Measurements from ENCODE around the gene ATG5. TPM values are rescaled to one million over a fixed set of nuclear protein-coding genes. Genes with fewer than 3 reads are reported as not detected.

The ATG5 gene
- polyA plus RNA-seq, 3 donors = 15.0 to 31.4 (median 29.9) TPM

DNA sequence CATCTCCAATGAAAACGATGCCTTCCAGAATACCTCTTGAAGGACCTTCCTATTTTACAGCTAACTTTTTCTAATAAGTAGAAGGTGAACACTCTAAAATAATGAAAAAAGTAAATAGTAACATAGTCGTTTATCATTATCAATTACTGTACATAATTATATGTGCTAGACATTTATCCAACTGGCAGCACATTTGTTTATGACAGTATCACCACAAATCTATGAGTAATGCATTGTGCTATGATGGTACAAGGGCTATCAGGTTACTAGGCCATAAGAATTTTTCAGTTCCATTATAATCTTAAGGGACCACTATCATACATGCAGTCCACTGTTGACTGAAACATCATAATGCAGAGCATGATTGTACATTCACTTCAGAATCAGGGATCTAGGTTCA, 68.4 kb downstream of the ATG5 start:
- H3K9ac ChIP-seq (ENCODE audit: insufficient read depth, low read length, poor library complexity, severe bottlenecking) = no peak overlapping the region
- H3K36me3 ChIP-seq (replicated peaks in 1 of 2; ENCODE audit: control insufficient read depth in 1 of 2, insufficient read depth in 2 of 2, low read length in 2 of 2) = peaks cover 0 to 5% of the 10 kb centered on the region in 2 donors
- H3K27me3 Mint-ChIP-seq (ENCODE audit: low read depth in 3 of 3) = peaks cover 0 to 2% (median 0%) of the 10 kb centered on the region in 3 donors
- DNase-seq = no peak
- no peak overlapping the region for H3K4me2 ChIP-seq (replicated peaks; ENCODE audit: extremely low read depth, low read length, poor library complexity, severe bottlenecking)
- no peak overlapping the region for H3K27ac ChIP-seq (ENCODE audit: low read depth in 1 of 2, low read length in 2 of 2)
- H3K4me3 Mint-ChIP-seq = no peak overlapping the region
- no peaks in the 10 kb centered on the region for H3K27me3 ChIP-seq (ENCODE audit: control insufficient read depth in 2 of 2, insufficient read depth in 2 of 2, low read length in 2 of 2)
- H3K4me1 Mint-ChIP-seq = peaks cover 2% of the 10 kb centered on the region
- TF ChIP-seq, protein P1, sequence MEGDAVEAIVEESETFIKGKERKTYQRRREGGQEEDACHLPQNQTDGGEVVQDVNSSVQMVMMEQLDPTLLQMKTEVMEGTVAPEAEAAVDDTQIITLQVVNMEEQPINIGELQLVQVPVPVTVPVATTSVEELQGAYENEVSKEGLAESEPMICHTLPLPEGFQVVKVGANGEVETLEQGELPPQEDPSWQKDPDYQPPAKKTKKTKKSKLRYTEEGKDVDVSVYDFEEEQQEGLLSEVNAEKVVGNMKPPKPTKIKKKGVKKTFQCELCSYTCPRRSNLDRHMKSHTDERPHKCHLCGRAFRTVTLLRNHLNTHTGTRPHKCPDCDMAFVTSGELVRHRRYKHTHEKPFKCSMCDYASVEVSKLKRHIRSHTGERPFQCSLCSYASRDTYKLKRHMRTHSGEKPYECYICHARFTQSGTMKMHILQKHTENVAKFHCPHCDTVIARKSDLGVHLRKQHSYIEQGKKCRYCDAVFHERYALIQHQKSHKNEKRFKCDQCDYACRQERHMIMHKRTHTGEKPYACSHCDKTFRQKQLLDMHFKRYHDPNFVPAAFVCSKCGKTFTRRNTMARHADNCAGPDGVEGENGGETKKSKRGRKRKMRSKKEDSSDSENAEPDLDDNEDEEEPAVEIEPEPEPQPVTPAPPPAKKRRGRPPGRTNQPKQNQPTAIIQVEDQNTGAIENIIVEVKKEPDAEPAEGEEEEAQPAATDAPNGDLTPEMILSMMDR (IDR thresholded peaks at IDR 0.05) = no peak
- no CpG with 5 or more reads among the region's 2 CpGs for WGBS (ENCODE audit: insufficient coverage)
- intact Hi-C loops (cut with micrococcal nuclease) = no loop called here
- H3K4me3 ChIP-seq (replicated peaks in 1 of 3; ENCODE audit: low read depth in 2 of 3, low read length in 3 of 3) = no peak overlapping the region
- peaks cover 0 to 3% (median 0%) of the 10 kb centered on the region in 7 donors for H3K9me3 Mint-ChIP-seq
- no peak overlapping the region for H2AFZ ChIP-seq (ENCODE audit: insufficient read depth, low read depth, low read length, poor library complexity, severe bottlenecking)
- peaks cover 4% of the 10 kb centered on the region for H3K79me2 ChIP-seq (ENCODE audit: insufficient read depth, low read length)
- no peaks in the 10 kb centered on the region for H3K4me1 ChIP-seq (ENCODE audit: control insufficient read depth in 1 of 2, insufficient read depth in 2 of 2, low read length in 2 of 2)
- no peak overlapping the region for H3K27ac Mint-ChIP-seq
- peaks cover 36% of the 10 kb centered on the region for H4K20me1 ChIP-seq (ENCODE audit: insufficient read depth, low read length)
- no peaks in the 10 kb centered on the region for H3K9me3 ChIP-seq (replicated peaks in 1 of 2; ENCODE audit: control insufficient read depth in 1 of 2, insufficient read depth in 1 of 2, low read length in 2 of 2)
- H3K36me3 Mint-ChIP-seq = peaks cover 6 to 12% of the 10 kb centered on the region in 2 donors

DNA sequence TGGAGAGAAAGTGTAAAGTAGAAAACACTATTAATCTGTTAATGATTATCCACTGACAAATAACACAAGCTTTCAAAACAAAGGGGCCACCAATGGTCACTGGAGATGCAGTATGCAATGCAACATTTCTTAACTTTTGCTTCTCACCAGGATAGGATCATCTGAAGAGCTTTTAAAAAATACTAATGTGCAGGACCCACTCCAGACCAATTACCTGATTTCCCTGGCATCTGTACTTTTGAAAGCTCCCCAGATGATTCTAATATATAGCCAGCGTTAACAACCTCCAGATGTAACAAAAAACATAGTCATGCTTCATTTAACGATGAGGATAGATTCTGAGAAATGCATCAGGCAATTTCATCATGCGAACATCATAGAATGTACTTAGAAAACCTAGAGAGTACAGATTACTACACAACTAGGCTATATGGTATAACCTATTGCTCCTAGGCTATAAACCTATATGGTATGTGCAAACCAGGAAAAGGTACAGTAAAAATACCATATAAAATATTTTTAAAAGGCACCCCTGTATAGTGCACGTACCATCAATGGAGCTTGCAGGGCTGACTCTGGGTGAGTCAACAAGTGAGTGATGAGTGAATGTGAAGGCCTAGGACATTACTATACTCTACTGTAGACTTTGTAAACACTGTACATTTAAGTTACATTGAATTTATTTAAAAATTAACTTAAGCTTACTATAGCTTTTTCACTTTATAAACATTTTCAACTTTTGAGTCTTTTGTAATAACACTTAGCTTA, 69.2 kb downstream of the ATG5 start:
- peaks cover 4% of the 10 kb centered on the region for H3K79me2 ChIP-seq (ENCODE audit: insufficient read depth, low read length)
- no peaks in the 10 kb centered on the region for H3K27me3 ChIP-seq (ENCODE audit: control insufficient read depth in 2 of 2, insufficient read depth in 2 of 2, low read length in 2 of 2)
- no peak overlapping the region for H3K27ac ChIP-seq (ENCODE audit: low read depth in 1 of 2, low read length in 2 of 2)
- no peak for DNase-seq
- H3K4me2 ChIP-seq (replicated peaks; ENCODE audit: extremely low read depth, low read length, poor library complexity, severe bottlenecking) = no peak overlapping the region
- H3K4me1 ChIP-seq (ENCODE audit: control insufficient read depth in 1 of 2, insufficient read depth in 2 of 2, low read length in 2 of 2) = no peaks in the 10 kb centered on the region
- H2AFZ ChIP-seq (ENCODE audit: insufficient read depth, low read depth, low read length, poor library complexity, severe bottlenecking) = no peak overlapping the region
- H4K20me1 ChIP-seq (ENCODE audit: insufficient read depth, low read length) = peaks cover 30% of the 10 kb centered on the region
- Mint-ChIP-seq H3K4me1 (peaks cover 2% of the 10 kb centered on the region), H3K36me3 (peaks cover 7 to 13% of the 10 kb centered on the region in 2 donors), H3K9me3 (peaks cover 0 to 3% (median 0%) of the 10 kb centered on the region in 7 donors), H3K27ac (no peak overlapping the region), H3K27me3 (ENCODE audit: low read depth in 3 of 3) (peaks cover 0 to 2% (median 0%) of the 10 kb centered on the region in 3 donors), H3K4me3 (no peak overlapping the region)
- TF ChIP-seq, protein P1 (IDR thresholded peaks at IDR 0.05) = no peak
- intact Hi-C loops (cut with micrococcal nuclease) = no loop called here
- no peak overlapping the region for H3K4me3 ChIP-seq (replicated peaks in 1 of 3; ENCODE audit: low read depth in 2 of 3, low read length in 3 of 3)
- H3K9me3 ChIP-seq (replicated peaks in 1 of 2; ENCODE audit: control insufficient read depth in 1 of 2, insufficient read depth in 1 of 2, low read length in 2 of 2) = no peaks in the 10 kb centered on the region
- no peak overlapping the region for H3K9ac ChIP-seq (ENCODE audit: insufficient read depth, low read length, poor library complexity, severe bottlenecking)
- no CpG with 5 or more reads among the region's 4 CpGs for WGBS (ENCODE audit: insufficient coverage)
- H3K36me3 ChIP-seq (replicated peaks in 1 of 2; ENCODE audit: control insufficient read depth in 1 of 2, insufficient read depth in 2 of 2, low read length in 2 of 2) = no peaks in the 10 kb centered on the region

Data from CD14-positive monocyte (primary cell).